ENCODE measurements around the gene DLG5.

Gene DLG5

DNA sequence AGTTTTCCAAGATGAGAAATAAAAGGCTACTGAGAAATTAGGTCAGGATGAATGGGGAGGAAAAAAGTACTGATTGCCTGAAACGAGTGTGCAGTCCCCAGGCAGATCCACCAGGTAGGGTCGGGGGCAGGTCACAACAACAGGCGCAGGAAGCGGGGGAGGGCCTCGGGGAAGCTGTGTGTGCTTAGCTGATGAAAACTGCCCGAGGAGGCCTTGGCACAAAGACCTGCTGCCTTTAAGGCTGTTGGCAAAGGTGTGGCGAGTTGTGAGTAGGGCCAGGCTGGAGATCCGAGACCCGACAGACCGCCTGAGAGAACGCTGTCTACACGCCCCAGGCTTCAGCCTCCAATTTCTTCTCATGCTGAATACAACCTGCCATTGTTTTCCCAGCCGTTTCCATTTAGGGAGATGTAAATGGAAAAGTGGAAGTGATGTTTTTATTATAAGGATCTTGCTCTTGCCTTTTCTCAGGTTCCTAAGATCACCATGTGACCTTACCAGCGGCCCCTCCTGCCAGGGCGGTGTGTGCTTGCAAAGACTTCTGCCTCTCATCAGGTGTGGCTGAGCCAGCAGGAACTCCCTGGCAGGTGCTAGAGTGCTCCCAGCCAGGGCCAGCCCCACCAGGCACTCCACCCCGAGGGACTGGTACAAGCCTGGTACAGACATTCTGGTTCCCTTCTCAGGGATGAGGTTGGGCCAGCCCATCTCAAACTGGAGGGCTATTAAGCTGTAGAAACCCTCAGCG lies 60.8 kb downstream of the DLG5 start:
- no peak for TF ChIP-seq ZNF274 (IDR thresholded peaks at IDR 0.05; ENCODE audit: low read depth, low read length)
- no peak overlapping the region for H3K4me3 ChIP-seq (ENCODE audit: low read length)

DNA sequence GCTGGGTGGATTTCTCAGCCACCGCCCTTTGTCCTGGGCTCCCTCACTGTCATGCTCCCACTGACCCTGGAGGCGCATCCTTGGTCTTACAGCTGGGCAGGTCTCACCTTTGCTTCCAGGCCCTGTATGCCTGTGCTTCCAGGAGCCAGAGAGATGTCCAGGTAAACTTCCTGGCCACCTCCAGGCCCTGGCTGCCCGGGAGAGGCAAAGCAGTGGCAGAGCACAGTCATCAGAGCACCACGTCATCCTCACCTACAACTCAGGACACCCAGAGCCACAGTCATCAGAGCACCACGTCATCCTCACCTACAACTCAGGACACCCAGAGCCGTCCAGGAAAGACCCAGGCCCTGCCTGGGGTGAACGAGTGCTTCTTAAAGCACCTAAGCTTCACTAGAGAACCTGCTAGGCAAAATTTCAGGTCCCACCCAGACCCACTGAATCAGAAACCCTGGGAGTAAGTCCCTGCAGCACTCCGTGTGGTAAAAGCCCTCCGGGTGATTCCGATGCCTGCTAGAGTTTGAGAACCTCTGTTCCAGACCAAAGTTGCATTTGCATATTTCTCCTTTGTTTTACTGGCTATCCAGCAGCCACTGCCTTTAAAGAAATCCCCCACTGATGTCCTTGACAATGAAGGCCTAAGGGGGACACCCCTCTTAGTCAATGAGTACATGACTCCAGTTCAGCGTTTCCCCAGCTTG lies 62.3 kb downstream of the DLG5 start:
- TF ChIP-seq ZNF274 (IDR thresholded peaks at IDR 0.05; ENCODE audit: low read depth, low read length): no peak
- H3K4me3 ChIP-seq (ENCODE audit: low read length): no peak overlapping the region

DNA sequence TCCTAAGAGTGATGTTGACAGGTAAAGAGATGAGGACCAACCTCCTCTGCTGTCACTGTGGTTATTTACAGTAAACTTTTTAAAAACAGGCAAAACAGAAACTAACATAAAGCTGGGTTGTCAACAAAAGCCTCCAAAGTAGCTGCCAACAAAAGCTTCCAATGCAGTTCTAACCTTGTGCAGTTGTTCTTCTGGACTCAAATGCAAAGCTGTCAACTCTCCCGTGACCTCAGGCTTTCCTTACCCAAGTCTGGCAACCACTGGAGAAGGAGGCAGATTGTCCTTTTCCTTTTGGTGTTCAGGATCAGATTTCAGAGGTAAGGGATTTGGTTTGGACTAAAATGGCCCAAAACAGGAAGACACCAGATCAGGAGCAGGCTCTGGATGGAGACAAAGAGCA lies 63.1 kb downstream of the DLG5 start:
- H3K4me3 ChIP-seq (ENCODE audit: low read length): no peak overlapping the region
- TF ChIP-seq ZNF274 (IDR thresholded peaks at IDR 0.05; ENCODE audit: low read depth, low read length): no peak

DNA sequence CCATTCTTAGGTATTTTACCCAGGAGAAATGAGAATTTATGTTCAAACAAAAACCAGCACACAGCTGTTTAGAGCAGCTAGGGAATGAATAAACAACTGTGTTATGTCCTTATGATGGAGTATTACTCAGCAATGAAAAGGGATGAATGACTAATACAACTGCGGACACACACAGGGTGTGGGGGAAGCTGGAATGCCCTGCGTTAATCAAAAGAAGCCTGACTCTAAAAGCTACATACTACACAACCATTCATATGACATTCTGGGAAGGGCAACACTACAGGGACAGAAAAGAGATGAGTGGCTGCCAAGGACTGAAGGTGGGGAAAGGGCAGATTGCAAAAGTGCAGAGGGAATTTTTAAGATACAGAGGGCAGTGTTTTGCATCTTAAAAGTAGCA lies 64.0 kb downstream of the DLG5 start:
- no peak for TF ChIP-seq ZNF274 (IDR thresholded peaks at IDR 0.05; ENCODE audit: low read depth, low read length)

DNA sequence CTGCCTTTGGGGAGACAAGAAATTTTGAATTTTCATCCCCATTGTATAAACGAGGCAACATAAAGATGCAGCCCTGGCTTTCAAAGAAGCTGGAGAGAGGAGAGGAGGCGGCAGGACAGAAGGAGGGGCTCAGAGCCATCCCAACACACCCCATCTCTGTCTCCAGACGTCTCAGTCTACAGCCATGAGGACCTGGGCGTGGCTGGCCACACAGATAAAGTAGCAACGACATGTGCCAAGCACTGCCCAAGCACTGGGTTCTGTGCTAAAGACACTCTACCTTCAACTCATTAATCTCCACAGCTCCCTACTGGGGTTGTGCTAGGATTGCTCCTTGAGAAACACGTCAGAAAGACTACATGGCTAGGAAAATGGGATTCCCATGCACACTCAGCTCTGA lies 65.2 kb downstream of the DLG5 start:
- H3K4me3 ChIP-seq (ENCODE audit: low read length): no peak overlapping the region
- no peak for TF ChIP-seq ZNF274 (IDR thresholded peaks at IDR 0.05; ENCODE audit: low read depth, low read length)

More for the DNA sequence above, 64.0 kb downstream of the DLG5 start:
- no peak overlapping the region for H3K4me3 ChIP-seq (ENCODE audit: low read length)

DNA sequence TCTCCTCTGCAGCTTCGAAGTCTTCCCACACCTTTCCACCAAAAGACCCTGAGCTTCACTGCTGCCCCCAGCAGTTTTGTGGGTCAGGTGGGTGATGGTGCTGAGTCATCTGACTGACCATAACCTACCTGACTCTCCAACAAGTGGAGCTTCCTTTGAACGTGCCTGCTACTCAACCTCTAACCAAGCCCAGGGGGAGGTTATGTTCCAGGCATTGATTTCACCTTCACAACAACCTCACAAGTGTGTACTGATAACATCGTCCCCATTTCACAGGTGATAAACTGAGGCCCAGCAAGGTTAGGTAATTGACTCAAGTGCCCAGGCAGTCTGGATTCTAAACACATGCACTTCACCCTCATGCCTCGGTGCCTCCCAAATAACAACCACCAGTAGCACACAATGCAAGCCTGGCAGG lies 66.7 kb downstream of the DLG5 start:
- no peak for TF ChIP-seq ZNF274 (IDR thresholded peaks at IDR 0.05; ENCODE audit: low read depth, low read length)

DNA sequence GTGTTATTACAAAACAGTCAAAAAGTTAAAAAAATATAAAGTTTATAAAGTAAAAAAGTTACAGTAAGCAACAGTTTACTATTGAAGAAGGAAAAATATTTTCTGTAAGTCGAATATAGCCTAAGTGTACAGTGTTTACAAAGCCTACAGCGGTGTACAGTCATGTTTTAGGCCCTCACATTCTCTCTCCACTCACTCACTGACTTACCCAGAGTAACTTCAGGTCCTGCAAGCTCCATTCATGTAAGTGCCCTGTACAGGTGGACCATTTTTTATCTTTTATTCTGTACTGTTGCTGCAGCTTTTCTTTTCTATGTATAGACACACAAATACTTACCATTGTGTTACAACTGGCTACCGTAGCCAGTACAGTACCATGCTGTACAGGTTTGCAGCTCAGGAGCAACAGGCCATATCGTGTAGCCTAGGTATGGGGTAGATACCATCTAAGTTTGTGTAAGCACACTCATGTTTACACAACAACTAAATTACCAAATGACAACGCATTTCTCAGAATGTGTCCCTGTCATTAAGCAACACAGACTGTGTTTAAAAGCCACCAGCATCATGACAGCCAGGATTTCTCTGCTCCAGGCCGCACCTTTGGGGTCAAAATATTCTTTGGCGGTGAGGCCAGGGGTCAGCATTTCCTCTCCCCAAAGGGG lies 67.2 kb downstream of the DLG5 start:
- no peak overlapping the region for H3K4me3 ChIP-seq (ENCODE audit: low read length)
- TF ChIP-seq ZNF274 (IDR thresholded peaks at IDR 0.05; ENCODE audit: low read depth, low read length): no peak

More for the DNA sequence above, 66.7 kb downstream of the DLG5 start:
- H3K4me3 ChIP-seq (ENCODE audit: low read length): no peak overlapping the region

DNA sequence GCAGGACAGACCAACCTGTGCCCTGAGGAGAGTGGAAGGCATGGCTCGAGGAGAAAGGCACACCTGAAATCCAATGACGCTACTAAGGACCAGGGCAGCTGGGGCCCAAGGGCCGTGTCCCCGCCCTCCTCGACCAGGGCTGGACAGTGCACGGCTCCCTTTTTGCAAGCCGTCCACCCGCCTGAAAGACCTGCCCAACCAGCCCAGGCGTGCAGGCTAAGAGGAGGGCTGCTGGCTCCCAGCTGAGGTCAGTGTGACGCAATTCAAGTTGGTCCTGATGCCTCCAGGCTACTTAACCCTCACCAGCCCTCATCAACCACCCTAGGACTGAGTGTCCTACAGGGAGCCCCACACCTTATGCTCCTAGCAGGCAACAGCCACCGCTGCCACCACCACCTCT lies 69.3 kb downstream of the DLG5 start:
- no peak for TF ChIP-seq ZNF274 (IDR thresholded peaks at IDR 0.05; ENCODE audit: low read depth, low read length)
- H3K4me3 ChIP-seq (ENCODE audit: low read length): no peak overlapping the region

DNA sequence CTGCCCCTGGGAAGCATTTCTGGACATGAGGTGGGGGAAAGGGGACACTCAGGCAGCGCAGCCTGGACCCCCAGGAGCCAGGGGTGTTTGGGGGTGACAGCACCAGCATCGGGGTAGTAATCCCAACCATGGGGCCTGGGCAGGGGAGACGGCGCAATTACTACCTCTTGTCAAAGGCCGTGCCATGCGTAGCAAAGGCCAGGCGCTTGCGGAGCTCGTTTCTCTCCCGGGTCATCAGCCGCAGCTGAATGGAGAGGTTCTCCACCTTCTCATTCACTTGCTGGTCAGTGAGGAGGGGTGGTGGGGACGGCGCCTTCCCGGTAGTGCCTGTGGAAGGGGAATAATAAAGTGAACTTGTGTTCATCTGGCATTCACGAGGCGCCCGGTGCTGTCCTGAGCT lies 70.0 kb downstream of the DLG5 start:
- no peak for TF ChIP-seq ZNF274 (IDR thresholded peaks at IDR 0.05; ENCODE audit: low read depth, low read length)
- no peak overlapping the region for H3K4me3 ChIP-seq (ENCODE audit: low read length)

DNA sequence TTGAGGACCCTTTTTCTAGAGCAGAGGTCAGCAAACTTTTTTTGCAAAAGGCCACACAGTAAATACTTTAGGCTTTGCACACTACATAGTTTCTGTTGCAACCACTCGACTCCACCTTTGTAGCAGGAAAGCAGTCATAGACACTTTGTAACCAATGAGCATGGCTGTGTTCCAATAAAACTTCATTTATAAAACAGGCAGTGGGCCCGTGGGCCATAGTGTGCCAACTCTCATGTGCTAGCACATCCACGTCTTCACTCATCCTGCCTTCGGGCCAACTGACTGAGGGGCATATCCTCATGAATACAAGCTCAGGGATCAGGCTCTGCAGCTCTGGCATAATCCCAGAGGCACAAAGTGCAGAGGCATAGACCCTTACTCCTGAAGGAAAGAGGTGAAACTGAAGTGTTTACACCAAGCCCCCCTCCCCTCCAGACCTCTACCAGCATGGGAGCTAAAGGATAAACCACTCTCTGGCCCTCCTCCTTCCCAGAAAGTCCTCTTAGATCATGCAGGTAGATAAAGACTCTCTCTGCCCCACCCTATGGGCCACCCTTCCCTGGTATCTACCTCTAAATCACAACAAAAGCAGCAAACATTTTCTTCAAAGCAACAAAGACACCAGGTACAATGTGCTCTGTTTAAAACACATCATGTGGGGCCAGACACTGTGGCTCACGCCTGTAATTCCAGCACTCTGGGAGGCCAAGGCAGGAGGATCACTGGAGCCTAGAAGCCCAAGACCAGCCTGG lies 71.0 kb downstream of the DLG5 start:
- H3K4me3 ChIP-seq (ENCODE audit: low read length): no peak overlapping the region
- TF ChIP-seq ZNF274 (IDR thresholded peaks at IDR 0.05; ENCODE audit: low read depth, low read length): no peak

DNA sequence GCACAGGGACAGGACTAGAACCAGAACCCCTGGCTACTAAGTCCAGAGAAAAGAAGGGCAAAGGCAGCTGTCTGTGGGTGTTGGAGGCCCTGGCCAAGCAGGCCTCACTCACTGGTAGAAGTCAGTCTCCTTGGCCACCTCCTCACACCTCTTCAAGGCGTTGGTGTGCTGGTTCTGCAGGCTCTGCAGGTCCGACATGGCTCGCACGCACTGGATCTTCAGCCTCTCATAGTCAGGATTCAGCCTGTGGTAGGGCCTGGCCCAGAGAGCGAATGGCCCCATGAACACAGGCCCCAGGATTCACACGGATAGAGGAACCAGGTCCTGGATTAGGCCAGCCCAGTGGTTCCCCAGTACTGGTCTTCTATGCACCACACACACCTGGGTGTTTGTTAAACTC lies 72.4 kb downstream of the DLG5 start:
- no peak overlapping the region for H3K4me3 ChIP-seq (ENCODE audit: low read length)
- no peak for TF ChIP-seq ZNF274 (IDR thresholded peaks at IDR 0.05; ENCODE audit: low read depth, low read length)

DNA sequence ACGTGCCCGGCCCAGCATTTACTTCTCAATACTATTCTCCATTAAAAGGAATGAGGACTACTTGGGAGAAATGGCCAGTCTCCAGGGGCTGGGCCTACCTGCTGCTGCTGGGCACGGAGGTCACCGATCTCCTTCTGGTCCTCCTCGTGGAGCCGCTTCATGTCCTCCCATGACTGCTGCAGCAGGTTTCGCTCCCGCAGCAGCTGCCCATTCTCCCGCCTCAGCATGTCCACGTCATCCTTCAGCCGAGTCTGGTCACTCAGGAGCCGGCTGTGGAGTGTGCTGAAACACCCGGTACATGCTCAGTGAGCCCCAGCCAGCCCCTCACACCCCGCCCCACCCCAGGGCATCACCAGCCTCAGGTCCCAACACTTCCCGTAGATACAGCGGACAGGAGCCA lies 73.3 kb downstream of the DLG5 start:
- H3K4me3 ChIP-seq (ENCODE audit: low read length): no peak overlapping the region
- no peak for TF ChIP-seq ZNF274 (IDR thresholded peaks at IDR 0.05; ENCODE audit: low read depth, low read length)

DNA sequence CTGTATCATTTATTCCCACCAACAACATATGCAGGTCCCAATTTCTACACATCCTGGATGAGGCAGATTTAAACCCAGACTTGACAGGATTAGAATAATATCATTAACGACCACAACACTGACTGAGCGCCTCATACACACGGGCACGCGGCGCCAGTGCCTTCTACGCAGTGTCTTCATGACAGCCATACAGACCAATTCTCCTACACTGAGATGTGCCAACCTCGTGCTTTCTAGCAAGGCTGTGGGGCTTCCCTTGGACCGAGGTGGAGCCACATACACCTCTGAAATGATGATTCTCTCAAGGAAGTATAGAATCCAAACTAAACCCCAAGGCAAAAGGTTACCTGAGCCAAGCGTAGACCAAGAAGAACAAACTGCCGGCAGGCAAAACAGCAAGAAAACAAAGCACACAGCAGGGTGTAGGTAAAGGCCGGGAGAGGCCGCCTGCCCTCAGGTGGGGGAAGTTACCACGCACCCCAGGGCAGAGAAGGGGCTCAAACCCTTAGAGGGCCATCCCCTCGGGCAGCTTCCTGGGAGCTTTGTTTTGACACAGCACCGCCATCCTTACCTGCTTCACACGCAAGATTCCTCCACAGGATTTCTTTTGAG lies 75.8 kb downstream of the DLG5 start:
- H3K4me3 ChIP-seq (ENCODE audit: low read length): no peak overlapping the region
- TF ChIP-seq ZNF274 (IDR thresholded peaks at IDR 0.05; ENCODE audit: low read depth, low read length): no peak
